CD4-positive, alpha-beta T cell treated with Interleukin-2 at 100 ng/mL for 4 hours (primary cell): ENCODE measurements around the gene ELP2.
"Not testable (repeated sequence)": the region's sequence is repeated elsewhere in the genome, so short reads cannot be mapped to it uniquely, and the experiment has no call there.

Experiments used
- DNase-seq: peaks from one replicate; pipeline ENCODE4 v3.0.0-alpha.2; 2020; ENCODE audit warnings: low spot score

The ELP2 gene

GRCh38 chr18:36188916-36189315, 59.2 kb downstream of the ELP2 start:
- DNase-seq, result no peak

DNA sequence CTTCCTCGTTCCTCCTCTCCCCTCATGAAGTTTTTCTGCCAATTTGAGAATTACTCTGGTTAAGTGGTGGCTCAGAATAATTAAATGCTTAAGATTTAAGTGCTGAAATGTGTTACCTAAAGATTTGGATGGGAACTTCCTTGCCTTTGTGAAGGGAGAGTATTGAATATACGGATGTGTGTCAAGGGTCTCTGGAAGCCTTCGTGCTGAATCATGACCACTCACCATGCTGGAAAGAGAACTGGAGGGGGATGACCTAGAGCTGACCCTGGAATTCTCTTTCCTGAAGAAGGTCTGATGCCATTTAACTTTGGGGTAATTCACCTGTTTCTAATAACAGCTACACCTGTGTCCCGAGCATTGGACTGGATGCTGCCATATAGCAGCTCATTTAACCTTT, 59.8 kb downstream of the ELP2 start:
- DNase-seq, result no peak

DNA sequence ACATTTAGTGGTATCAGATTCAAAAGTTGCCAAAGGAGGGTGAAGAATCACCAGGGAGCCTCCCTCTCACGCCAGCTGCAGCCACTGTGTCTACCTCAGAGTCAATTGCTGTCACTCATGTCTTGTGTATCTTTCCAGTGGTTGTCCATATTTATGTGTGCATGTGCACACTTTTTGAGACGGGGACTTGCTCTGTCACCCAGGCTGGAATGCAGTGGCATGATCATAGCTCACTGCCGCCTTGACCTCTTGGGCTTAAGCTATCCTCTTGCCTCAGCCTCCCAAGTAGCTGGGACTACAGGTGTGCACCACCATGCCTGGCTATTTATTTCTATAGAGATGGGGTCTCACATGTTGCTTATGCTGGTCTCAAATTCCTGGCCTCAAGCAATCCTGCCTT, 61.6 kb downstream of the ELP2 start:
- no peak for DNase-seq

DNA sequence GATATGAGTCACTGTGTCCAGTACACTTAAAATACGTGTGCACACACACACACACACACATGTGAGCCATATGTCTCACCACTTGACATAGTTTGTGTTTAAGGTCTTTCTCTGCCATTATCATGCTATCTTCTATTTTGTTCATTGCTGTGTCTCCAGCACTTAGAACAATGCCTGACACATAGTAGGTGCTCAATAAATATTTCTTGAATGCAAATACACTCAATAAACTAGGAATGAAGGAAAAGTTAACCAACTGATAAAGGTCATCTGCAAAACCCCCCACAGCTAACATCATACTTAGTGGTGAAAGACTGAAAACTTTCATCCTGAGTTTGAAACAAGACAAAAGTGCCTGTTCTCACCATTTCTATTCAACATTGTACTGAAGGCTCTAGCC, 62.0 kb downstream of the ELP2 start:
- no peak for DNase-seq

- no peak for DNase-seq
Observed at GRCh38 chr18:36194600-36195315, 65.1 kb downstream of the ELP2 start.

DNA sequence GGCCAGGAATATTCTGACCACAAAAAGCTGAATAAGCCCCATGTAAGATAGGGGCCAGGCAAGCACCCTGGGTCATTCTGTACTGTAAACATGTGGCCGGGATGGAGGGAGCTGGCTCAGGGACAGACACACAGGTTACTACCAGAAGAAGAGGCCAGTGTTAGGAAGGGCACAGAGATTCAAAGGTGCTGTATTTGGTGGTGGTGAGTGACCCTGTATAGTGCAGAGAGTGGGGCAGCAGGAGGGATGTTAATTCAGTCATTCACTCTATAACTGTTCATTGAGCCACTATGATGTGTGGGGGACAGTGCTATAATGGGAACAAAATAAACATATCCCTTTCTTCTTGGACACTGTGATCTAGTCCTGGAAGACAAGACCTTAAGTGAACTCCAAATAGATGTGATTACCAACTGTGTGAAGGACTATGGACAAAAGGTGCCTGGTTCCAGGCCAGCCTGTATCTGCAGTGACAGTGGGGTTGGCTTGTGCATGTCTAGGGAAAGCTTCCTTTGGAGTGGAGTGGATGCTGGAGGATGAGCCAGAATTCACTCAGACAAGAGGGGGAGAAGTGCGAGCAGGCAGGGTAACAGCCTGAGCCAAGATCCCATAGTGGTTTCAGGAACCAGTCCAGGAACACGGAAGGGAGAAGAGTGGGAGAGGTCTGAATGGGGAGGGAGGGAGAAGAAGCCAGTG, 65.9 kb downstream of the ELP2 start:
- DNase-seq, result no peak

GRCh38 chr18:36196238-36196995, 66.7 kb downstream of the ELP2 start:
- no peak for DNase-seq

GRCh38 chr18:36197511-36198166, 67.9 kb downstream of the ELP2 start:
- no peak for DNase-seq

GRCh38 chr18:36199691-36200295, 70.1 kb downstream of the ELP2 start:
- DNase-seq, result no peak

DNA sequence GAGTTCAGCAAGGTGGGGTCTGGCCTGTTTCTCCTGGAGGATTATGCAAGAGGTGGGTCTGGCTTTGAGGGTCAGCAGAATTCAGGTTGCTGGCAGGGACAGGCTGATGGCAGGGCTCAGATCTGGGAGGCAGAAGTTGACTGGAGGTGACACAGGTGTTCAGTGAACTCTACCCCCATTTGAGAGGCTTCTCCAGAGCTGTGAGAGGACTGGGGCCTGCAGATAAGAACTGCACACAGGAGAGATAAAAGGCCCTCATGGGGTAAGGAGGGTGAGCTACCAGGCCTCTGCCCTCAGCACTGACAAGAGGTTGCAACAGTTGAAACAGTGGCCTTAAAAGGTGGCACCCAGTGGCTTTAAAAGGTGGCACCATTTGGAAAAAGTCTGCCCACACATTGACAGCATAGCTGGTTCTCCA, 70.7 kb downstream of the ELP2 start:
- DNase-seq, result no peak

DNA sequence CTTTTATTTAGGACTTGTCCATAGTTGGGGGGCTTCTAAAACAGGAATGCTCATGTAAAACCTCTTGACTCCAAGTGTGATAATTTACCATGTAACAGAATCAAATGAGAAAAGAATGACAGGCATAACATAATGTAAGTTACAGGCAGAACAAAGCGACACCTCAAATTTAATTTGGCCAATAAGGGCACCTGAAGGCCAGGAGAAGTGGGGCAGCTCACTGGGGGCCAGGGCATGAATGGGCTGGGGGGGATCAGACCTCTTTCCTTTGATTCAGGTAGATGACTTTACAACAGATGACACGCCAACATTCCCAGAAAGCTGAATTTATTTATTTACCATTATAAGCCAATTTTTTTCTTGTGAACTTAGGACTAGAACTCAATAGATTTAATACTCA, 72.1 kb downstream of the ELP2 start:
- no peak for DNase-seq

DNA sequence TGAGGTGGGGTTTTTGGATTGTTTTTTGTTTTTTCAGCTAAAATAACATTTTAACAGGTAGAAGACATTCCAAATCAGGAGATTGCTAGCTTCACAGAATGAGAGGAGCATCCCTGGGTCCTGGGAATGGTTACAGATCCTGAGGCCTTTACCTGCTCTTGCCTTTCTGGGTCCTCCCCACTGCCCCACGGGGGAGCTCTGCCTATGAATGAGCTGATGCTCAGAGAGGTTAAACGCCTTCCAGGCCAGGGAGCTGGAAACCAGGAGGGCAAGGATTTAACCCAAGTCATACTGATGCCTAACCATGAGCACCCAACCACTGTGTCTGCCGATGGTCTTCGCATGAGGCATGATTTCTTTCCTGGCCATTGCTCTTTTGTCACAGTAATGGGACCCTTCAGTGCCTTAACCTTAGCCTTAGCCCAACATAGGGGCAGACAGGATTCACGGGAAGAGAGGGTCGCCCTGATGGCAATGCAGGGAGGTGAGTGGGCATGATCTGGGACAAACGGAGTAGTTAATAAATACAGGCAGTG, 73.7 kb downstream of the ELP2 start:
- DNase-seq, result no peak

DNA sequence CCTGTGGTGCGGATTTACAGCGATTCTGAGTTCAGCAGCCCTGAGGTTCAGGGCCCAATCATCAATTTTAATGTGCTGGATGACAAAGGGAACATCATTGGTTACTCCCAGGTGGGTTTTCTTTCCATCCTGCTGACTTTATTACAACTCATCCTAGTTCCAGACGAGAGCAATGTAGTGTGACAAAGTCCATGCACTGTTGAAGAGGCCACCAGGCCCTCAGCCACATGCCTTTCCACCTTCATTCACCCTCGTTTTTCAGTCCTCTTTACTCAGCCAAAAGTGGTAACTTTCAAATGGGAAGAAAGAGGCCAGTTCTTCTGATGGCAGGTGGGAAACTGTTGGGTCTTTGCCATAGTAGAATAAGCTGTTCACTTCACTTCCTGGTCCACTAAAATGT, 75.5 kb downstream of the ELP2 start:
- DNase-seq, result no peak

- no peak for DNase-seq
Observed at GRCh38 chr18:36207303-36207702, 77.6 kb downstream of the ELP2 start.

DNA sequence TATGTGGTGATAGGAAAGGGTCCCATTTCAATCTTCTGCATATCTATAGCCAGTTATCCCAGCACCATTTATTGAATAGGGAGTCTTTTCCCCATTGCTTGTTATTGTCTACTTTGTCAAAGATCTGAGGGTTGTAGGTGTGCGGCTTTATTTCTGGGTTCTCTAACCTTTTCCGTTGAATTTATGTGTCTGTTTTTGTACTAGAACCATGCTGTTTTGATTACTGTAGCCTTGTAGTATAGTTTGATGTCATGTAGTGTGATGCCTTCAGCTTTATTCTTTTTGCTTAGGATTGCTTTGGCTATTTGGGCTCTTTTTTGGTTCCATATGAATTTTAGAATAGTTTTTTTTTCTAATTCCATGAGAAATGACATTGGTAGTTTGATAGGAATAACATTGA, 78.3 kb downstream of the ELP2 start:
- DNase-seq, result not testable (repeated sequence)

DNA sequence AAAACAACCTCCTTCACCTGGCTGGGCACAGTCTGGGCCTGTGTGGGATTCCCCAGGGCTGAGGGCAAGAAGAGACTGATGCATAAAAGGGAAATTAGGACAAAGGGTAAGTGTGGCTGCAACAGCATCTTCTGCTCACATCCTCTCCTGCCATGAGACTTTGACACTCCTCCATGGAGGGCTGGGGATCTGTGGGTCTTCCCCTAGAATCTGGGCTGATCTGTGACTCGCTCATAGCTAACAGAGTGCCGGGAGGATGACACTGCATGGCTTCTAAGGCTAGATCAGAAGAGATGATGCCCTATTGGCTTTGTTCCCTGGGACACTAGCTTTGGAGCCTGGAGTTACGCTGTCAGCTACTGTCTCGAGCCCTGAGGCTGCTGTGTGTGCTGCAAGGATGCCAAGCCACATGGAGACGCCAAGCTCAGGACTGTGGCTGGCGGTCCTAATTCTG, 81.9 kb downstream of the ELP2 start:
- DNase-seq, result no peak

DNA sequence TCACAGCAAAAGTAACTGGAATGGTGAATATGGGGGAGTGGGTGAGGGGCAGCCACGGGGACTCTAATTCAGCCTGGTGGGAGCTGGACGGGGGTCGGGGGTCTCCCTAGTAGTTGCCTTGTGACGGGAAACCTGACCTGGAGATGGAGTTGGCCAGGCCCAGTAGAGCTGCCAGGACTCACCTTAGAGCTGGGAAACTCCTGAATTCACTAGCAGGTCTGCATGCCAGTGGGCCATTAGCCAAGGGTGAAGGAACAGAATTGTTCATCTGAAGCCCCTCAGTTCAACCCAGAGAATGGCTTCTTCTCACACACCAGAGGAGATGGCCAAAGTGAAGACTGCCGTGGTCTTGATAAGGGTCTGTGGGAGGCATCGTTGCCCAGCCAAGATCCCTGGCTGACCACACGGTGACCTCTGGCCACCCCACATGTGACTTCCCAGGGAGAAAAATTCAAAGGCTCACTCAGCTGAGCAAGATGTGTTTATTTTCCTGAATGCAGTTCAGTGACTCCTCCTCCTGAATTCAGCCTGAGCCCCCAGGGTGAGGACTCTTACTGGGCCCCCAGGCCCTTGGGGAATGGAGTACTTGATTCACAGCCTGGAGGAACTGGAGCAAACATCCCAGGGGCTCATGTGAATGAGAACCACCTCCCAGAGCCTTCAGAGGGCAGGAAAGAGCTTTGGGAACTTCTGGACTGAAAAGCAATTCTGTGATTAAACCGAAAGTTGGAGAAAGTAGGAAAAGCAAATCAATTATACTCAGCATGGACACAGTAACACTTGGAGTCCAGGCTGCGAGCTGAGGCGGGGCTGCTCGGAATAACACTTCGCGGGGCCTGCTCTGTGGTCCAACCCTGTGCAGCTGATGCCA, 82.8 kb downstream of the ELP2 start:
- no peak for DNase-seq

DNA sequence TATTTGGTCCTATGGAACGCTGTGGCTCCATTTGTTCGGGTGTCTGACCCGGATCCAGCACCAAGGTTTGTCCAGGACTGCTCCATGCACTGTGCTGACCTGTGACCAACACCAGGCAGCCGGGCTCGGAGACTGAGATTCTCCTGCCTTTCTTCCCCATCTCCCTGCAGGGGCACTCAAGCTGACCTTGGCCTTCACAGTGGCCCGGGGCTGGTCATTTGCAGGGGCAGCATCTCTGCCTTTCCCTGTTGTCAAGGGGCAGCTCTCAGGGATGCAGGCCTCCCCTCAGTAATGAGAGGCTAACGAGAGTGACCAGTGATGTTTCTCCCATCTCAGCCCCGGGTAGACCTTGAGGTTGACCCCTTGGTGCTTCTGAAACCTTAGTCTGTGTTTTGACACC, 85.1 kb downstream of the ELP2 start:
- DNase-seq, result no peak

DNA sequence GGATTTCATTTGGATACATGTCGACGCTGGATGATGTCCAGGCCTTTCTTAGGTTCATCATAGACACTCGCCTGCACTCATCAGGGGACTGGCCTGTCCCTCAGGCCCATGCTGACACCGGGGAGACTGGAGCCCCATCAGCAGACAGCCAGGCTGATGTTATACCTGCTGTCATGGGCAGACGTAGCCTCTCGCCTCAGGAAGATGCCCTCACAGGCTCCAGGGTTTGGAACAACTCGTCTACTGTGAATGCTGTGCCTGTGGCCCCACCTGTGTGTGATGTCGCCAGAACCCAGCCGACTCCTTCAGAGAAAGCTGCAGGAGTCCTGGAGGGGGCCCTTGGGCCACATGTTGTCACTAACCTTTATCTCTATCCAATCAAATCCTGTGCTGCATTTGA, 85.9 kb downstream of the ELP2 start:
- DNase-seq, result no peak

- DNase-seq, result no peak
Observed at GRCh38 chr18:36217348-36217747, 87.6 kb downstream of the ELP2 start.

DNA sequence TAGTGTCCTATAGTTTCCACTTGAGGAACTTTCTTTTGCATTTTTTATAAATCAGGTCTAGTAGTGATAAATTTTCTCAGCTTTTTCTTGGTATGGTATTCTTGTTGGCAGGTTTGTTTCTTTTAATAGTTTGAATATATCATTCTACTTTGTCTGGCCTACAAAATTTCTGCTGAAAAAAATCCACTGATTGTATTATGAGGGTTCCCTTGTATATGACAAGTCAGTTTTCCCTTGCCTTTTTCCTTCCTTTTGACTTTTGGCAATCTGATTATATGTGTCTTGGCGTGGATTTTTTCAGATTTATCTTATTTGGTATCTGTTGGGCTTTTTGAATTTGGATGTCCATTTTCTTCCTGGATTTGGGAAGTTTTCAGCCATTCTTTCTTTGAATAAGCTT, 99.5 kb downstream of the ELP2 start:
- no peak for DNase-seq
